Measurements from ENCODE around the gene IHH.

Gene IHH

DNA sequence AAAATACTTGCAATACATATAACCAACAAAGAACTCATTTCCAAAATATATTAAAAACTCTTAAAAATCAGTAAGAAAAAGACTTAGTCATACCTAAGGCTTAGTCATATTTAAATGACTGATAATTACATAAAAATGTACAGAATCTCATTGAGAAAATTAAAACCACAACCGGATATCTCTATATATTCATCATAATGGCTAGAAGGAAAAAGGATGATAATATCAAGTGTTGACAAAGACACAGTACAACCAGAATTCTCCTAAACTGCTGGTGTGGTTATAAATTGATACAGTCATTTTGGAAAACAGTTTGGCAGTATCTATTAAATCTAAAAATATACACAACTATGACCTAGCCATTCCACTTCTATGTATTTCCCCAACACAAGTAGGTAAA is 27.1 kb upstream of the IHH start:
- H3K27me3 ChIP-seq (ENCODE audit: low read depth, low read length), result no peaks in the 10 kb centered on the region
- H3K27ac ChIP-seq (ENCODE audit: low read length), result no peak overlapping the region
- H3K4me3 ChIP-seq (ENCODE audit: low read depth in 1 of 2, low read length in 2 of 2), result no peak overlapping the region
- no peaks in the 10 kb centered on the region for H3K4me1 ChIP-seq (ENCODE audit: control insufficient read depth in 1 of 2, insufficient read depth in 2 of 2, low read length in 2 of 2)
- no peaks in the 10 kb centered on the region for H3K9me3 ChIP-seq (ENCODE audit: control insufficient read depth in 1 of 2, low read length in 2 of 2)
- no peaks in the 10 kb centered on the region for H3K36me3 ChIP-seq (ENCODE audit: control insufficient read depth in 1 of 2, insufficient read depth in 2 of 2, low read length in 2 of 2)

DNA sequence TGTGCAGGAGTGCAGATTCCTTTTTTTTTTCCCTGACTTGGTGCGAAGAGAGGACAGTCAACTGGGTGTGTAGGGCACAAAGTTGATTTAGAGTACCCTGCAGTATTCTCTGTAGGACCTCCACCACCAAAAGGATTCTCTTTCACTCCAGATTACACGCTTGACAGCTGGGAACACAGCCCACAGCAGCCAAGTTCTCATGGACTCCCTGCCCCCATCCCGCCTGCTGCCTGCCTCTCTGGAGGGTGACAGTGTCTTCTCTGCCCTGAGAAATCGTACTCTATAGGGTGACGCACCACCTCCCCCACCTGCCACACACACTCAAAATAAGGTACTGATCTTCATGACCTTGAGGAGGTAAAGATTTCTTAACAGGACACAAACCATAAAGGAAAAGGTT is 26.6 kb upstream of the IHH start:
- no peak overlapping the region for H3K27ac ChIP-seq (ENCODE audit: low read length)
- H3K4me3 ChIP-seq (ENCODE audit: low read depth in 1 of 2, low read length in 2 of 2), result no peak overlapping the region
- H3K36me3 ChIP-seq (ENCODE audit: control insufficient read depth in 1 of 2, insufficient read depth in 2 of 2, low read length in 2 of 2), result no peaks in the 10 kb centered on the region
- H3K27me3 ChIP-seq (ENCODE audit: low read depth, low read length), result no peaks in the 10 kb centered on the region
- no peaks in the 10 kb centered on the region for H3K9me3 ChIP-seq (ENCODE audit: control insufficient read depth in 1 of 2, low read length in 2 of 2)
- H3K4me1 ChIP-seq (ENCODE audit: control insufficient read depth in 1 of 2, insufficient read depth in 2 of 2, low read length in 2 of 2), result peaks cover 0 to 4% of the 10 kb centered on the region in 2 donors

DNA sequence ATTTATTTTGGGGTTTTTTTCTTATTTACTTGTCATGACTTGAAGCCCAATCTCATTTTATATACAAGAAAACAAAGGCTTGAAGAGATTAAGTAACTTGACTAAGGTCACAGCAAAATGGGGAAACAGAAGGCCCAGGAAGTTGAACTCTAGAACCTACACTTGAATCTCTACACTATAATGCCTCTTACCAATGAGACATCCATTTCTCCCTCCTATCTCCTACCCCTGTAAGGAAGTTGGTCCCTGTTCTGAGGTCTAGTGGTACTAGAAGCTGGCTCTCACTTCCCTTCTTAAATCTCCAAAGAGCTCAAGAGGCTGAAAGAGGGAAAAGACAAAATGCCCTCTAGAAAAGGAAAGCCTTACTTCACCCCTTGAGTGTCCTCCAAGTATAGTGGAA is 25.5 kb upstream of the IHH start:
- Histone ChIP-seq H3K27me3 (ENCODE audit: low read depth, low read length) (no peaks in the 10 kb centered on the region), H3K27ac (ENCODE audit: low read length) (no peak overlapping the region), H3K4me3 (ENCODE audit: low read depth in 1 of 2, low read length in 2 of 2) (no peak overlapping the region), H3K36me3 (ENCODE audit: control insufficient read depth in 1 of 2, insufficient read depth in 2 of 2, low read length in 2 of 2) (no peaks in the 10 kb centered on the region), H3K4me1 (ENCODE audit: control insufficient read depth in 1 of 2, insufficient read depth in 2 of 2, low read length in 2 of 2) (peaks cover 0 to 6% of the 10 kb centered on the region in 2 donors), H3K9me3 (ENCODE audit: control insufficient read depth in 1 of 2, low read length in 2 of 2) (no peaks in the 10 kb centered on the region)

DNA sequence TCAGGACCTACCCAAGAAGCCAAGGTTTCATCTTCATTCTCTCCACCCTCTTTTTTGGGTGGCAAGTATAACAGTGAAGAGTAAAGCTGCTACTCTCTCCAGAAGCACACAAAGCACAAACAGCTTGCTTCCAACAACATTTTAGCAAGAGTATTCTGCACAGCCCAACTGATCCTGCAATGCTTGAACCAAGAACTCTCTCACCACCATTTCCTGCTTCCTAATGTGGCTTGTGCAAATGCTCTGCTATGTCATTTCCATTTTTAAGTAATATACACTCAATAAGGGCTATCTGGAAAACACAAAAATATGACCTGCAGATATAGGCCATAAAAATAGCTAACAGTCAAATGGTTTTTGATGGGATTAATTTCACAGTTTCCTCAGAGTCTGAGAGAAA is 24.1 kb upstream of the IHH start:
- Histone ChIP-seq H3K36me3 (ENCODE audit: control insufficient read depth in 1 of 2, insufficient read depth in 2 of 2, low read length in 2 of 2) (no peaks in the 10 kb centered on the region), H3K4me1 (ENCODE audit: control insufficient read depth in 1 of 2, insufficient read depth in 2 of 2, low read length in 2 of 2) (peaks cover 0 to 6% of the 10 kb centered on the region in 2 donors), H3K4me3 (ENCODE audit: low read depth in 1 of 2, low read length in 2 of 2) (no peak overlapping the region), H3K27me3 (ENCODE audit: low read depth, low read length) (no peaks in the 10 kb centered on the region), H3K27ac (ENCODE audit: low read length) (no peak overlapping the region), H3K9me3 (ENCODE audit: control insufficient read depth in 1 of 2, low read length in 2 of 2) (no peaks in the 10 kb centered on the region)

DNA sequence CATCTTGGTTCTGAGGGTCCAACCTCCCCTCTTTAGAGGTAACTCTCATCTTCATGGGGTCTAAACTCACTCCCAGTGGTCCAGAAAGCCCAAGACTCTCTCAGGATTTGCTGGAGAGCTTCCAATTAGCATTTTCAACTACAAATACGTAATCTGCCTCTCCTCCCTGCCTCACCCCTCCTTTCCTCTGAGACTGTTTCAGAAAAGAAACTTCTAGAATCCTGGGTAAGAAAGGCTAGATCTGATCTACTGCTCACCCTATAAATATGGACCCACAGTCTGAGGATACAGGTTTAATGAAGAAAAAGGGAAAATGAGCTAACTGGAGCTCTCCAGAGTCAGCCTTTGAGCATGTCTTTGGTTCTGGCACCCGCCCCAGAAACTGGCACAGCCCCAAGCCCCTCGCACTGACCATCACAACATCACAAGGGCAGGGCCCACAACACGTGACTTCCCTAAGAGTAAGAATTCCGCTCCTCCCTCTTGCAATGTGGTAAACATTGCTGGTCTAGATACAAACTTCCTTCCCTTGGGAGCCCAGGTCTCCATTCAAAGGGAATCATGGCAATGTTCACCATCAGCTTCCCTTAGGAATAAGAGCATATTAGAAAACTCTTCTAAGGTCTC is 21.7 kb upstream of the IHH start:
- Histone ChIP-seq H3K27ac (ENCODE audit: low read length) (peak overlapping the region; percentile 71), H3K9me3 (ENCODE audit: control insufficient read depth in 1 of 2, low read length in 2 of 2) (no peaks in the 10 kb centered on the region), H3K27me3 (ENCODE audit: low read depth, low read length) (no peaks in the 10 kb centered on the region), H3K4me1 (ENCODE audit: control insufficient read depth in 1 of 2, insufficient read depth in 2 of 2, low read length in 2 of 2) (peaks cover 0 to 6% of the 10 kb centered on the region in 2 donors), H3K4me3 (ENCODE audit: low read depth in 1 of 2, low read length in 2 of 2) (no peak overlapping the region), H3K36me3 (ENCODE audit: control insufficient read depth in 1 of 2, insufficient read depth in 2 of 2, low read length in 2 of 2) (peaks cover under 1 to 2% of the 10 kb centered on the region in 2 donors)

DNA sequence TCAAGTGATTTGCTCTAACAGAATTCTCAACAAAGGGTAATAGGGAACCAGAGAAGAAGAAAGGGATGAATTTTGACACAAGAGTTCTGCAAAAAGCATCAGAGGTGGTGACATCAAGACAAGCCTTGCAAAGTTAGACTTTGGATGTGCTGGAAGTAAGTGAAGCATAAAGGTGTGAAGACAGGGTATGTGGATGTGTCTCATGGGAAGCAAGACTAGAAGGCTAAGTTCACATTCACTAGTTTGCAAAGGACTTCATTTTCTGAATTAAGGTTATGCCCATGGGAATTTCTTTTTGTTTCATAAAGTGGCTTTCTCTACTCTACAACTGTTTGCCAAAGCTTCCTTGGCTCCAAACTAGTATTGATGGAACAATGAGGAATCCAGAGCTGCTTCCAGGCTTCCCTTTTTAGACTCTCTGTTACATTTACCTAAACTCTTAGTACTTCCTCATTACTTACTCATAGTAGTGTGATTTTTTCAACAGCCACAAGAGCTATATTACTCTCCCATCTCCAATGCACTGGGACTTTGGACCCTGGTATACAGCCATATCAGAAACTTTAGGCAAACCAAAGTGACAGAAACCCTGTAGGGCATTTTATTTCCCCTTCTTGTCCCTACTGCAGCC is 21.1 kb upstream of the IHH start:
- Histone ChIP-seq H3K27me3 (ENCODE audit: low read depth, low read length) (no peaks in the 10 kb centered on the region), H3K4me1 (ENCODE audit: control insufficient read depth in 1 of 2, insufficient read depth in 2 of 2, low read length in 2 of 2) (peaks cover 0 to 6% of the 10 kb centered on the region in 2 donors), H3K36me3 (ENCODE audit: control insufficient read depth in 1 of 2, insufficient read depth in 2 of 2, low read length in 2 of 2) (peaks cover 5 to 7% of the 10 kb centered on the region in 2 donors), H3K27ac (ENCODE audit: low read length) (peak overlapping the region; percentile 71), H3K9me3 (ENCODE audit: control insufficient read depth in 1 of 2, low read length in 2 of 2) (no peaks in the 10 kb centered on the region), H3K4me3 (ENCODE audit: low read depth in 1 of 2, low read length in 2 of 2) (no peak overlapping the region)

DNA sequence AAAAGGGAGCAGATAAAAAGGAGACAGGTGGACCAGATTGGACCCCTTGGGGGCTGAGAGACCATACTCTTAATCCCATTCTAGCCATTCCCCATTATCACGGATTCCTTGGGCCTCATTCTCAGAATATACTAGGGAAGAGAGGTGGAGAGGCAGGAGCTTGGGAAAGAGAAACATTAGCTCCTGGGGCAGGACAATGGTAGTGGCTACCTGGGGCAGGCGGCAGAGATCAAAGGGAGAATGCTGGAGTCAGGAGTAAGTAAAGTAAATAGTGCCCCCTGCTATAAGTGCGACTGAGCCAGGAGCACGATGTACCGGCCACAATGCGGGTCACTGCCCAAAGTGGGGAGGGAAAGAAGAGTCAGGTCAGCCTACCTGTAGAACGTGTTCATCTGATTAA is 20.4 kb upstream of the IHH start:
- Histone ChIP-seq H3K27me3 (ENCODE audit: low read depth, low read length) (no peaks in the 10 kb centered on the region), H3K4me1 (ENCODE audit: control insufficient read depth in 1 of 2, insufficient read depth in 2 of 2, low read length in 2 of 2) (peaks cover 0 to 6% of the 10 kb centered on the region in 2 donors), H3K27ac (ENCODE audit: low read length) (peak overlapping the region; percentile 50), H3K9me3 (ENCODE audit: control insufficient read depth in 1 of 2, low read length in 2 of 2) (no peaks in the 10 kb centered on the region), H3K36me3 (ENCODE audit: control insufficient read depth in 1 of 2, insufficient read depth in 2 of 2, low read length in 2 of 2) (peaks cover 7 to 13% of the 10 kb centered on the region in 2 donors), H3K4me3 (ENCODE audit: low read depth in 1 of 2, low read length in 2 of 2) (no peak overlapping the region)

DNA sequence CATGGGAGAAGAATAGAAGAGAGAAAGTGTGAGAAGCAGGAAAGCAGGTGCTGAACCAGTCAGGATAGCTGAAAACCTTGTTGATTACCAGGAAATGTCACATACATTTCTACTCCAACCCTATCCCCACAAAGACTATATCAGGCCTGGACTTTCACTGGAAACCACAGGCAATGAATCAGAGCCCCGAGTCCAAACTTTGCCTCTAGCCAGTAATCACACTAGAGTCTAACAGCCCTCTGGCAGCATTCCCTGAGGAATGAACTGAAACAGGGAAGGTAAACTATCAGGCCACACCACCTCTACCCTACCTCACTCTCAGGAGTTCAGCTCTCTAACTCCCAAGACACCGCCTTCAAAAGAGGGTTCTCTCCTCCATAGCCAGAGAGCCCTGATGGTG is 18.7 kb upstream of the IHH start:
- Histone ChIP-seq H3K36me3 (ENCODE audit: control insufficient read depth in 1 of 2, insufficient read depth in 2 of 2, low read length in 2 of 2) (peaks cover 19 to 26% of the 10 kb centered on the region in 2 donors), H3K4me1 (ENCODE audit: control insufficient read depth in 1 of 2, insufficient read depth in 2 of 2, low read length in 2 of 2) (peaks cover 0 to 6% of the 10 kb centered on the region in 2 donors), H3K9me3 (ENCODE audit: control insufficient read depth in 1 of 2, low read length in 2 of 2) (no peaks in the 10 kb centered on the region), H3K4me3 (ENCODE audit: low read depth in 1 of 2, low read length in 2 of 2) (no peak overlapping the region), H3K27me3 (ENCODE audit: low read depth, low read length) (no peaks in the 10 kb centered on the region), H3K27ac (ENCODE audit: low read length) (peak overlapping the region; percentile 82)

DNA sequence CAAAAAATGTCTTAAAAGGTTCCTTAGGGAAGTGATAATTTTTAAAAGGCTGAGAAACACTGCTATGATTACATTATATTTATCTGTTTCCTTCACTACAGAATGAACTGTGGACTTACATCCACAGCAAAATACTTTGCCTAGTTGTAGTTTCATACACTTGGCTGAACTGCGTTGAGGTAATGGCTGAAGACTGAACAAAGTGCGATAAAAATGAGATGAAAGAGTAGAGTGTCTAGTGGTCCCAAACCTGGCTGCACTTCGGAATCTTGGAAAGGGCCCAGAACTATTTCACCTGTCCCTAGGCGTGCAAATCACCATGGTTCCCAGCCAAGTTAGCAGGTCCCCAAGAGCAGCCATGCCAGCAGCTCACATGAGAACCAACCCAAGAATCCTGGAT is 18.2 kb upstream of the IHH start:
- Histone ChIP-seq H3K4me3 (ENCODE audit: low read depth in 1 of 2, low read length in 2 of 2) (no peak overlapping the region), H3K27ac (ENCODE audit: low read length) (peak overlapping the region; percentile 82), H3K27me3 (ENCODE audit: low read depth, low read length) (no peaks in the 10 kb centered on the region), H3K36me3 (ENCODE audit: control insufficient read depth in 1 of 2, insufficient read depth in 2 of 2, low read length in 2 of 2) (peaks cover 19 to 30% of the 10 kb centered on the region in 2 donors), H3K4me1 (ENCODE audit: control insufficient read depth in 1 of 2, insufficient read depth in 2 of 2, low read length in 2 of 2) (peaks cover 0 to 6% of the 10 kb centered on the region in 2 donors), H3K9me3 (ENCODE audit: control insufficient read depth in 1 of 2, low read length in 2 of 2) (no peaks in the 10 kb centered on the region)

DNA sequence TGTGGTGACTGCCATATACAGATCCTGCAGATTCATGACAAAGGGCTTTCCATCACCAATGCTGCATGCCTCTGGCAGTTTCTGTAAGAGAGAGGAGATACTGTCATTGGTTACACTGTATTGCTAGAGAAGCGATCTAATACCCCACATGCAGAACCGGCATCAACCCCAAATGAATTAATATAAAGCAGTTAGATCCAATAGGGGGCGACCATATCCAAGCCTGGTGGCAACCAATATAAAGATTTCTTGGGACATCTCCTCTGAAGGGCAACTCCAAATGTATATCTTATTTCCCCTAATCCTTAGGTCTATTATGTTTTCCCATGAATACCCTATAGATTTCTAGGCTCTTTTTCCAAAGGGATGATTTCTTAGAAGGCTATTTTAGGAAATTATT is 17.4 kb upstream of the IHH start:
- Histone ChIP-seq H3K4me1 (ENCODE audit: control insufficient read depth in 1 of 2, insufficient read depth in 2 of 2, low read length in 2 of 2) (peaks cover 0 to 6% of the 10 kb centered on the region in 2 donors), H3K27me3 (ENCODE audit: low read depth, low read length) (no peaks in the 10 kb centered on the region), H3K4me3 (ENCODE audit: low read depth in 1 of 2, low read length in 2 of 2) (no peak overlapping the region), H3K9me3 (ENCODE audit: control insufficient read depth in 1 of 2, low read length in 2 of 2) (no peaks in the 10 kb centered on the region), H3K36me3 (ENCODE audit: control insufficient read depth in 1 of 2, insufficient read depth in 2 of 2, low read length in 2 of 2) (peaks cover 19 to 34% of the 10 kb centered on the region in 2 donors), H3K27ac (ENCODE audit: low read length) (peak overlapping the region; percentile 82)

DNA sequence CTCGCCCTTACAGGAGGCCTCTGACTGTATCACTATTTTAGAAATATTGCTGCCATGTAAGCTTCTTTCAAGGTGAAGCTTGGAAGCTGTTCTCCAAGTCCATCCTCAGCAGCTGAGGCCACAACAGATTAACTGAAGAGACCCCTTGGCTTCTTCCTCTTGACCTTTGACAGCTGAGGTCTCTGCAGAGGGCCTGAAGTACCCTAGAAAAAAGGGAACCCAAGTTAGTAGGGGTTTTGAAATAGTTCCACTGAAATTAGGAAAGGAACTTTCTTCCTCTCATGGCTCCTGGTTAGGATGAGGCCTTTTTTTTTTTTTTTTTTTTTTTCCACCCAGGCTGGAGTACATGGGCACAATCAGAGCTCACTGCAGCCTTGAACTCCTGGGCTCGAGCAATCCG is 15.5 kb upstream of the IHH start:
- Histone ChIP-seq H3K4me1 (ENCODE audit: control insufficient read depth in 1 of 2, insufficient read depth in 2 of 2, low read length in 2 of 2) (no peaks in the 10 kb centered on the region), H3K9me3 (ENCODE audit: control insufficient read depth in 1 of 2, low read length in 2 of 2) (no peaks in the 10 kb centered on the region), H3K4me3 (ENCODE audit: low read depth in 1 of 2, low read length in 2 of 2) (no peak overlapping the region), H3K27ac (ENCODE audit: low read length) (no peak overlapping the region), H3K36me3 (ENCODE audit: control insufficient read depth in 1 of 2, insufficient read depth in 2 of 2, low read length in 2 of 2) (peaks cover 19 to 34% of the 10 kb centered on the region in 2 donors), H3K27me3 (ENCODE audit: low read depth, low read length) (no peaks in the 10 kb centered on the region)
